GM12873 (cell line): ENCODE data around the gene BCL6.

Experiments used
- TF ChIP-seq, protein P1 (sequence below): IDR thresholded peaks from 2 replicates; pipeline ENCODE4 v1.5.1; 2012; ENCODE audit warnings: low read depth, mild to moderate bottlenecking, moderate library complexity, low read length, control low read depth; ENCODE audit not compliant: insufficient read depth; ENCODE audit errors: missing control alignments

The BCL6 gene

DNA sequence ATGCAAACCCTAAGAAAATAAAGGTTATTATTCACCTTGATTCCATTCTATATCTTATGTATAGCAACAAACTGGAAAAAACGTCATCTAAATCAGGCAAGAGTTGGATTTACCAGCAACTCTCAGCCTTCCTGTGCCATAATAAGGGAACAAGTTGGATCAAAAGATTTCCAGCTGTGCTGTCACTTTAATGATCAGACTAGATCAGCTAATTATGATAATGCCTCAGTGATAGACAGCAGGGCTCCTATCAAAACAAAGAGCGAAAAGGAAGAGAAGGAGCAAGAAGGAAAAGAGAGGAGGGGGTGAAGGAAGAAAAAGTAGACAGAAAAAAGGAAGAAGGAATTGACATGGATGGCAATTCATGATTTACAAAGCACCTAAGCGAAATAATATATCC is 36.7 kb upstream of the BCL6 start:
- TF ChIP-seq, protein P1, sequence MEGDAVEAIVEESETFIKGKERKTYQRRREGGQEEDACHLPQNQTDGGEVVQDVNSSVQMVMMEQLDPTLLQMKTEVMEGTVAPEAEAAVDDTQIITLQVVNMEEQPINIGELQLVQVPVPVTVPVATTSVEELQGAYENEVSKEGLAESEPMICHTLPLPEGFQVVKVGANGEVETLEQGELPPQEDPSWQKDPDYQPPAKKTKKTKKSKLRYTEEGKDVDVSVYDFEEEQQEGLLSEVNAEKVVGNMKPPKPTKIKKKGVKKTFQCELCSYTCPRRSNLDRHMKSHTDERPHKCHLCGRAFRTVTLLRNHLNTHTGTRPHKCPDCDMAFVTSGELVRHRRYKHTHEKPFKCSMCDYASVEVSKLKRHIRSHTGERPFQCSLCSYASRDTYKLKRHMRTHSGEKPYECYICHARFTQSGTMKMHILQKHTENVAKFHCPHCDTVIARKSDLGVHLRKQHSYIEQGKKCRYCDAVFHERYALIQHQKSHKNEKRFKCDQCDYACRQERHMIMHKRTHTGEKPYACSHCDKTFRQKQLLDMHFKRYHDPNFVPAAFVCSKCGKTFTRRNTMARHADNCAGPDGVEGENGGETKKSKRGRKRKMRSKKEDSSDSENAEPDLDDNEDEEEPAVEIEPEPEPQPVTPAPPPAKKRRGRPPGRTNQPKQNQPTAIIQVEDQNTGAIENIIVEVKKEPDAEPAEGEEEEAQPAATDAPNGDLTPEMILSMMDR = no peak

DNA sequence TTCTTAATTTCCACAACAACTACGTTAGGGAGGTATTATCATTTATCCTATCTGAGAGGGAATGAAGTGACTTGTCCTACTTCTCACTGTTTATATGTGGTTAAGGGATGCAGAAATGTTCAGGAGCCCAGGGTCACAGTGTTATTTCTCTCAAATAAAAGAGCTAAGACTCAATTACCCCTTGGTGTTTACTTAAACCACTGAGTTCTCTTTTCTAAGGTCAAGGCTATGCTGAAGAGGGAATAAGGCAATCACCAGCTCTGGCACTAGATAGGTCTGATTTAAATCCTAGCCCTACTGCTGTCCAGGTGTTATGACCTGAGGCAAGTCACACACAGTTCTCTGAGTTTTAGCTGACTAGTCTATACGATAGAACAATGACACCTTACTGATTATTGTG is 35.7 kb upstream of the BCL6 start:
- TF ChIP-seq, protein P1 = no peak

GRCh38 chr3:187778726-187779125 is 33.5 kb upstream of the BCL6 start:
- TF ChIP-seq, protein P1 = no peak

- TF ChIP-seq, protein P1 = no peak
These were observed 32.2 kb upstream of the BCL6 start for GRCh38 chr3:187777331-187777941.

DNA sequence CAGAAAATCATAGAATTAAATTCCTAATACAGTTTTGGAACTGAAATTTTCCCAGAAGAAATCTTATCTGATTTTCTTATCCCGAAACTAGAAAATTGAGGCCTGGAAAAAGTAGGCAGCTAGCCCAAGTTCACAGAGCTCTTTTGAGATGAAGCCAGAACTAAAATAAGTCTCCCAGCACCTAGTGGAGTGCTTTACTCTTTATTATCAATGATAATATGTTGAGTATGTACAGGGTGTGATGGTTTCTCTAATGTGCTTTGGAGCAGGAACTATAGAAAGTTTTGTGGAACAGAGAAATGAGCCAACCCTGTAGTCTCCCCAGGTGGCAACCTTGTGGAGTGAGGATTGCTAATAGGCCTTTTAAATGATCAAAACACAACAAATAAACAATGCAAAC is 30.3 kb upstream of the BCL6 start:
- TF ChIP-seq, protein P1 = no peak

DNA sequence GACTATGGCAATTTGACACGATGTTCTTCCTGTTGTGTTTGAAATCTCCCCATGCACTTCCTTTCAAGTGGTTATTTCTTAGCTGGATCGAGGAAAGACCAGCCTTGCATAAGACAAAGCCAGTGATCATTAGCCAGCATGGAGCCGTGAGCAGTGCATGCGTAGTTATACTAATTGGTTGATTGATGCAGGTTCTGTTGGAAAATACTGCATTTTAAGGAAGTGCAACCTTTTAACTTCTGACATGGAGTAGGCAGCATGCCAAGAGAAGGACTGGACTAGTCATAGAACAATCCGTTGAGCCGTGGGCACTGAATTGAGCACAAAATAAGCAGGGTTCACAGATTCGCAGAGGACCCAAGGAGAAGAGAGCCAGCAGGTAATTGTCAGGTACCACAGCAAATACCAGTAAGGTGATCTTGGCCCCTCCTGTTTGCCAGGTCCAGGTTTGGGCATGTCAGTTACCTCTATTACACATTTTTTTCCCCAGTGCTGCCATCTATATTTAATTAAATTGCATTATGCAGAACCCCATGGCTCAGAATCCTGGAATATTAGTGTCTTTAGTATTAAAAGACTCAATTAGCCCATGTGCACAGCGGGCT is 29.0 kb upstream of the BCL6 start:
- TF ChIP-seq, protein P1 = no peak

- TF ChIP-seq, protein P1 = no peak
These were observed 28.2 kb upstream of the BCL6 start for GRCh38 chr3:187773233-187774184.
